Hematopoietic multipotent progenitor cell treated with erythropoietin and hydrocortisone succinate and interleukin-3 and kit ligand, for 8 days (in vitro differentiated cells): ENCODE data around the gene SLIT3.

Source experiments
- DNase-seq: peaks from one replicate; pipeline ENCODE4 v3.0.0-alpha.2; 2015

Gene SLIT3

GRCh38 chr5:168681556-168682183 lies 619.3 kb downstream of the SLIT3 start:
- no peak for DNase-seq

- no peak for DNase-seq
Measured at GRCh38 chr5:168680395-168680794, 620.5 kb downstream of the SLIT3 start.

GRCh38 chr5:168679515-168679920 lies 621.4 kb downstream of the SLIT3 start:
- DNase-seq: peak; percentile 69

GRCh38 chr5:168676501-168676900 lies 624.4 kb downstream of the SLIT3 start:
- DNase-seq: no peak

GRCh38 chr5:168675883-168676408 lies 625.0 kb downstream of the SLIT3 start:
- DNase-seq: no peak

- no peak for DNase-seq
Measured at GRCh38 chr5:168674893-168675482, 626.0 kb downstream of the SLIT3 start.

- DNase-seq: no peak
Measured at GRCh38 chr5:168672888-168673287, 628.1 kb downstream of the SLIT3 start.

- DNase-seq: no peak
Measured at GRCh38 chr5:168672016-168672415, 628.9 kb downstream of the SLIT3 start.

- DNase-seq: no peak
Measured at GRCh38 chr5:168670881-168671575, 629.9 kb downstream of the SLIT3 start.

- no peak for DNase-seq
Measured at GRCh38 chr5:168669668-168670378, 631.1 kb downstream of the SLIT3 start.

- no peak for DNase-seq
Measured at GRCh38 chr5:168669156-168669555, 631.8 kb downstream of the SLIT3 start.

- no peak for DNase-seq
Measured at GRCh38 chr5:168668078-168668477, 632.9 kb downstream of the SLIT3 start.

GRCh38 chr5:168667301-168667840 lies 633.6 kb downstream of the SLIT3 start:
- DNase-seq: no peak

GRCh38 chr5:168666356-168666755 lies 634.6 kb downstream of the SLIT3 start:
- DNase-seq: no peak

GRCh38 chr5:168663276-168664004 lies 637.5 kb downstream of the SLIT3 start:
- DNase-seq: no peak

- DNase-seq: no peak
Measured at GRCh38 chr5:168661593-168662485, 639.1 kb downstream of the SLIT3 start.

GRCh38 chr5:168660691-168661090 lies 640.2 kb downstream of the SLIT3 start:
- DNase-seq: no peak

GRCh38 chr5:168659286-168659847 lies 641.6 kb downstream of the SLIT3 start:
- no peak for DNase-seq

GRCh38 chr5:168658394-168658793 lies 642.5 kb downstream of the SLIT3 start:
- DNase-seq: no peak

GRCh38 chr5:168656633-168657032 lies 644.3 kb downstream of the SLIT3 start:
- no peak for DNase-seq

- DNase-seq: no peak
Measured at GRCh38 chr5:168655316-168655715, 645.6 kb downstream of the SLIT3 start.
